Measurements from ENCODE around the gene CNTN5. TPM values are rescaled to one million over a fixed set of nuclear protein-coding genes. Genes with fewer than 3 reads are reported as not detected.

The CNTN5 gene
- total RNA-seq, 2 donors from 2014 or later, result 1.4 to 3.3 TPM

DNA sequence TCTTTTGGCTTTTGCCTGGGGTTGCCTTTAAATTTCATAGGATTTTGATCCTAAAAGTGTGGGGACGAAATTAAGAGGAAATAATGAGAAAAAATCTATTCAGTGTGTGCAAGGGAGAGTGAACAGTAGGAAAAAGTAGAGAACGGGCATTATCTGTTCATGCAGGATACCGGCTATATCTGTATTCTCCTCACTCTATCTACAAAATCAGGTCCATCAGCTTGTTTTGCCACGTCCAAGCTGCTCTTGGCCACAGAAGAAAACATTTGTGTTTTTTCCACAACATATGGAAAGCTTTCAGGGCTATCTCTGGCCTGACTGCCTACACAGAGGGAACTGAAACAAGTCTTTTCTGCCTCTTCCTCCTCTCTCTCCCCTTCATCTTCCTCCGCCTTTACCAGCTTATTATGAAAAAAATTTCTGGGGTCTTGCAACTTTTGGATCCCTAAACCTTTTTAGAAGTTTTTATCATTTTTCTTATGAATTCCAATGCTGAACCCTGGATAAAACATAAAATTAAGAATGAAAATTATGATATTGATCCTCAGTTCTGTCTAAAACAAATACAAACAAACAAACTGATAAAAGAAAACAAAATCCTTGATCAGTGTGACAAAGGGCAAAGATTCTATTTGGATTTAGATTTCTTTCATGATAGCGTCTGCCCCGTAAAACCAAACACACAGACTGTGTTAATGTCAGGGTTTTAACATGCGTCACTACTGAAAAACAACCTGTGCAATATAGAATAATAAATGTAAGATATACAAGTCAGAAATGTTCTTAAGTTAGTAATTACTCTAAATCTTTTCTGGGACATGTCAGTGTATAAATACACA is 219.7 kb downstream of the CNTN5 start:
- WGBS, 2 experiments (ENCODE audit: insufficient coverage in 1 of 2, insufficient read length in 1 of 2), result 95 to 96% methylated on average over 4 to 7 of the region's 8 CpGs
- no peak overlapping the region for H3K4me3 ChIP-seq (ENCODE audit: low read length)

GRCh38 chr11:99241066-99241465 is 220.3 kb downstream of the CNTN5 start:
- Histone ChIP-seq H3K27ac (ENCODE audit: low read depth, low read length) (no peak overlapping the region), H3K4me1 (ENCODE audit: control insufficient read depth, insufficient read depth, low read length) (no peaks in the 10 kb centered on the region), H3K36me3 (ENCODE audit: control insufficient read depth, insufficient read depth, low read length) (no peaks in the 10 kb centered on the region), H3K9ac (ENCODE audit: extremely low read depth, low read length, poor library complexity, severe bottlenecking) (no peak overlapping the region), H3K9me3 (ENCODE audit: control insufficient read depth, low read length) (no peaks in the 10 kb centered on the region), H3K4me3 (ENCODE audit: low read length) (no peak overlapping the region), H3K27me3 (ENCODE audit: control insufficient read depth, insufficient read depth, low read length, poor library complexity, severe bottlenecking) (no peaks in the 10 kb centered on the region)
- H3K27me3 Mint-ChIP-seq (ENCODE audit: insufficient read depth), result no peaks in the 10 kb centered on the region
- H3K9me3 Mint-ChIP-seq, result no peaks in the 10 kb centered on the region
- H3K4me3 Mint-ChIP-seq, result no peak overlapping the region
- no peak for DNase-seq
- WGBS, 2 experiments (ENCODE audit: insufficient coverage in 1 of 2, insufficient read length in 1 of 2), result 100% methylated on average over 1 of the region's 2 CpGs; no CpG with 5 or more reads in 1 of the 2 experiments
- no peaks in the 10 kb centered on the region for H3K36me3 Mint-ChIP-seq (ENCODE audit: low read depth)
- no peaks in the 10 kb centered on the region for H3K4me1 Mint-ChIP-seq
- TF ChIP-seq, protein P1, sequence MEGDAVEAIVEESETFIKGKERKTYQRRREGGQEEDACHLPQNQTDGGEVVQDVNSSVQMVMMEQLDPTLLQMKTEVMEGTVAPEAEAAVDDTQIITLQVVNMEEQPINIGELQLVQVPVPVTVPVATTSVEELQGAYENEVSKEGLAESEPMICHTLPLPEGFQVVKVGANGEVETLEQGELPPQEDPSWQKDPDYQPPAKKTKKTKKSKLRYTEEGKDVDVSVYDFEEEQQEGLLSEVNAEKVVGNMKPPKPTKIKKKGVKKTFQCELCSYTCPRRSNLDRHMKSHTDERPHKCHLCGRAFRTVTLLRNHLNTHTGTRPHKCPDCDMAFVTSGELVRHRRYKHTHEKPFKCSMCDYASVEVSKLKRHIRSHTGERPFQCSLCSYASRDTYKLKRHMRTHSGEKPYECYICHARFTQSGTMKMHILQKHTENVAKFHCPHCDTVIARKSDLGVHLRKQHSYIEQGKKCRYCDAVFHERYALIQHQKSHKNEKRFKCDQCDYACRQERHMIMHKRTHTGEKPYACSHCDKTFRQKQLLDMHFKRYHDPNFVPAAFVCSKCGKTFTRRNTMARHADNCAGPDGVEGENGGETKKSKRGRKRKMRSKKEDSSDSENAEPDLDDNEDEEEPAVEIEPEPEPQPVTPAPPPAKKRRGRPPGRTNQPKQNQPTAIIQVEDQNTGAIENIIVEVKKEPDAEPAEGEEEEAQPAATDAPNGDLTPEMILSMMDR (conservative IDR thresholded peaks at IDR 0.05), result no peak
- no peak overlapping the region for H3K27ac Mint-ChIP-seq

More for the DNA sequence above, 219.7 kb downstream of the CNTN5 start:
- H3K4me1 ChIP-seq (ENCODE audit: control insufficient read depth, insufficient read depth, low read length), result no peaks in the 10 kb centered on the region
- H3K9me3 Mint-ChIP-seq, result no peaks in the 10 kb centered on the region
- no peaks in the 10 kb centered on the region for H3K36me3 ChIP-seq (ENCODE audit: control insufficient read depth, insufficient read depth, low read length)
- no peak overlapping the region for H3K9ac ChIP-seq (ENCODE audit: extremely low read depth, low read length, poor library complexity, severe bottlenecking)
- H3K27ac Mint-ChIP-seq, result no peak overlapping the region
- H3K27me3 Mint-ChIP-seq (ENCODE audit: insufficient read depth), result no peaks in the 10 kb centered on the region
- H3K27me3 ChIP-seq (ENCODE audit: control insufficient read depth, insufficient read depth, low read length, poor library complexity, severe bottlenecking), result no peaks in the 10 kb centered on the region
- H3K4me3 Mint-ChIP-seq, result no peak overlapping the region
- H3K36me3 Mint-ChIP-seq (ENCODE audit: low read depth), result no peaks in the 10 kb centered on the region
- no peak for DNase-seq
- H3K27ac ChIP-seq (ENCODE audit: low read depth, low read length), result no peak overlapping the region
- H3K4me1 Mint-ChIP-seq, result no peaks in the 10 kb centered on the region
- H3K9me3 ChIP-seq (ENCODE audit: control insufficient read depth, low read length), result no peaks in the 10 kb centered on the region
- TF ChIP-seq, protein P1 (conservative IDR thresholded peaks at IDR 0.05), result no peak

DNA sequence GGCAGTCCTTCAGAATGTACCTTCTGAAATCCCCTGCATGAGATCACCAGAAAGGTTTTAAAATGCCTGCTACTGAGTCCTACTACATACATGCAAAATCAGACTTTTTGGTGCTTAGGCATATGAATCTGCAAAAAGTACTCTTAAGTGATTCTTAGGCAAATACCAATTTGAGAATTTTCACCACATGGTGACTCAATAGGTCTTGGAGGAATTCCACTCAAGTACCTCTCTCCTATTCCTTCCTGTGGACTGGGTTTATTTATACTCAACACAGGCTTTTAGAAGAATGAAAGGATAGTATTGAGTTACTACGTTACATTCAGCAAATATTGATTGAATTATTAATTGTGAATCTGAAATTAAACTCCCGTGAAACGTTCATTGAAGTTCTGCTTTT is 223.9 kb downstream of the CNTN5 start:
- Histone ChIP-seq H3K36me3 (ENCODE audit: control insufficient read depth, insufficient read depth, low read length) (no peaks in the 10 kb centered on the region), H3K4me3 (ENCODE audit: low read length) (no peak overlapping the region), H3K27ac (ENCODE audit: low read depth, low read length) (no peak overlapping the region), H3K9ac (ENCODE audit: extremely low read depth, low read length, poor library complexity, severe bottlenecking) (no peak overlapping the region), H3K9me3 (ENCODE audit: control insufficient read depth, low read length) (no peaks in the 10 kb centered on the region), H3K27me3 (ENCODE audit: control insufficient read depth, insufficient read depth, low read length, poor library complexity, severe bottlenecking) (no peaks in the 10 kb centered on the region), H3K4me1 (ENCODE audit: control insufficient read depth, insufficient read depth, low read length) (no peaks in the 10 kb centered on the region)
- H3K4me3 Mint-ChIP-seq, result no peak overlapping the region
- no peaks in the 10 kb centered on the region for H3K9me3 Mint-ChIP-seq
- H3K27ac Mint-ChIP-seq, result no peak overlapping the region
- WGBS, 2 experiments (ENCODE audit: insufficient coverage in 1 of 2, insufficient read length in 1 of 2), result 97 to 100% methylated on average over 2 to 3 of the region's 3 CpGs
- H3K27me3 Mint-ChIP-seq (ENCODE audit: insufficient read depth), result no peaks in the 10 kb centered on the region
- no peak for DNase-seq
- H3K36me3 Mint-ChIP-seq (ENCODE audit: low read depth), result no peaks in the 10 kb centered on the region
- TF ChIP-seq, protein P1 (conservative IDR thresholded peaks at IDR 0.05), result no peak
- no peaks in the 10 kb centered on the region for H3K4me1 Mint-ChIP-seq
